Activated CD4-positive, CD25-positive, alpha-beta regulatory T cell (primary cell): ENCODE measurements around the gene DPEP2NB.
"Not testable (repeated sequence)": the region's sequence is repeated elsewhere in the genome, so short reads cannot be mapped to it uniquely, and the experiment has no call there.

Experiments used
- DNase-seq, 4 experiments: peaks; one replicate each; lab custom pipeline; 2025; lab: John Stamatoyannopoulos, UW

Gene DPEP2NB

DNA sequence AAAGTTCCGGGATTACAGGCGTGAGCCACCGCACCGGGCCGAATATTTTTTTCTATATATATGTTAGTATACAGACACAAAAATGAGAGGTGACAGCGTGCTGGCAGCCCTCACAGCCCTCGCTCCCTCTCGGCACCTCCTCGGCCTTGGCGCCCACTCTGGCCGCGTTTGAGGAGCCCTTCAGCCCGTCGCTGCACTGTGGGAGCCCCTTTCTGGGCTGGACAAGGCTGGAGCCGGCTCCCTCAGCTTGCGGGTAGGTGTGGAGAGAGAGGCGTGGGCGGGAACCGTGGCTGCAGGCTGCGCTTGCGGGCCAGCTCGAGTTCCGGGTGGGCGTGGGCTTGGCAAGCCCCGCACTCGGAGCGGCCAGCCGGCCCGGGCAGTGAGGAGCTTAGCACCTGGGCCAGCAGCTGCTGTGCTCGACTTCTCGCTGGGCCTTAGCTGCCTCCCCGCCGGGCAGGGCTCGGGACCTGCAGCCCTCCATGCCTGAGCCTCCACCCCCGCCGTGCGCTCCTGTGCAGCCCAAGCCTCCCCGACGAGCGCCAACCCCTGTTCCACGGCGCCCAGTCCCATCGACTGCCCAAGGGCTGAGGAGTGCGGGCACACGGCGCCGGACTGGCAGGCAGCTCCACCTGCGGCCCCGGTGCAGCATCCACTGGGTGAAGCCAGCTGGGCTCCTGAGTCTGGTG lies 33.6 kb downstream of the DPEP2NB start:
- DNase-seq: no peak

DNA sequence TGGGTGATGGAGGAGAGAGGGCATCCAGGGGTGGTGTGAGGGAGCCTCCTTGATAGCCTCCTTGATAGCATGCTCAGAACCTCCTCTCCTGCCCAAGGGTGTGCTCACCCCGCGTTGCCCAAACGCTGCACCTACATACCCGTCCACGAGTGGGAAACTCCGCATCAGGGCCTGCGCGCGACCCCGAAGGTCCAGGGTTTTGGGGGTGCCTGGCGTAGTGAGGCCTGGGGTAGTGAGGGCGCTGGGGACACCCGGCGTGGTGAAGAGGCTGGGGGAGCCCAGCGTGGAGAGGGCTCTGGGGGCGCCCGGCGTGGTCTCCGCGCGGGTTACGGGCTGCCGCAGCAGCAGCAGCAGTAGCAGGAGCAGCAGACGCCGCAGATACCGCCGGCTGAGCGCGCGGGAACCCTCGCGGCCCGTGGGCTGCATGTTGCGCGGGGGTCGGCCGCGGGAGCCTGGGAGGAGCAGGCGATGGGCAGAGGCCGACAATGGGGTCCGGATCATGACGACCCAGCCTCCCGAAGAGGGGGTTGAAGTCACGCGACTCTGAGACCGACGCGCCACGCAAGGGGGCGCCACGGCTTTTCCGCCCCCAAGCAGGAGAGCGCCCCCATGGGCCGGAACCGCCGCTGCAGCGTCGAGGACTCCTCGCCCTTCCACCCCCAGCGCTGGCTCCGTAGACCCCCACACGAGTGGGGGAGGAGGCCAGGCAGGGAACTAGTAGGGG lies 35.6 kb downstream of the DPEP2NB start, which contains the start of gene DPEP3:
Gene DPEP3, minus strand, starts transcription at position 545 of the 724 bp plus-strand sequence. Its CDS starts 119 bp downstream, at position 426.
- DNase-seq: no peak

DNA sequence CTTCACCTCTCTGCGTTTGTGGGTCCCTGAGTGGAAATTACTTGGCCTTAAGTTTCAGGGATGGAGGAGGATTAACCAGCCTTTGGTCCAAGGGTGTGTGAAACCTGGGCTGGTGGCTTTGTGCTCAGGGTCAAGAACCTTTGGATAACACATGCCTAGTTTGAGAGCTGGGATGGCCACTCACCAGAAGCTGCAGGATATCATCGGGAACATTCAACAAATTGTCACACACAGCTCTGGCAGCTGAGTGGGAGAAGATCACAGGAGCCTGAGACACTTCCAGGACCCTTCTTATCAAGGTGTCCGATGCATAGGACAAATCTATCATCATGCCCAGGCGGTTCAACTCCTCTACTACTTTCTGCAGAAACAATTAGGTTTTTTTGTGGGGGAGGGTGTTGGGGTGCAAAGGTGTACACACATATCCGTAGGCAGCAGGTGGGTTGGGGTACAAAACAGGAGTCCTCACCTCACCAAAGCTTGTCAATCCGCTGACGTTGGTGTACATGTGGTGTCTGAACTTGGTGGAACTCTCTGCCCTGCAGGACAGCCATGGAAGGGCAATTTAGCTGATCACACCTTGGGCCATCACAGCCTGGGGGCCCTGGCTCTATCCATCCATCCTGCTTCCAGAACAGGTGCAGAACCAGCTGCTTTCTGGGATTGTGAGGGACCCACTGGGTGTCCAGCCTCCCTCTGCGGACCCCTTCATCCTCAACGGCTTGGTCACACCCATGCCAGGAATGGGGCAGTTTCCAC lies 38.1 kb downstream of the DPEP2NB start:
- DNase-seq: no peak

DNA sequence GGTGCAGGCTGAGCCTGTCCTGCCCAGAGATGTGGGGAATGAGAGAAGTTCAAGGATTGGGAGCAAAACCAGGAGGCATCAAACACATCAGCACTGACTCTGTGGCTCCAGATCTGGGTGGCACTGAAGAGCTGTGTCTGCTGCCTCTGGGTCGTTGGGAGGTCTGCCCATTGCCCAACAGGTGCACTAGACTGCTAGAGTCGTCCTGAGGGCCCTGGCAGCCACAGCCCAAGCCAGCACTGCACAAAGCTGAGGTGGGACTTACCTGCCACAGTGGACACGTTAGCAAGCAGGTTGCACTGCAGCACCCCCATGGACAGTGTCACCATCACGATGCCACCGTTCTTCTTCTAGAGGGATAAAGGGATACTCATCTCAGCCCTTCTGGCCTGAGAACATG lies 38.7 kb downstream of the DPEP2NB start:
- no peak for DNase-seq

- DNase-seq: no peak
Measured at GRCh38 chr16:67976205-67976604, 39.5 kb downstream of the DPEP2NB start.

DNA sequence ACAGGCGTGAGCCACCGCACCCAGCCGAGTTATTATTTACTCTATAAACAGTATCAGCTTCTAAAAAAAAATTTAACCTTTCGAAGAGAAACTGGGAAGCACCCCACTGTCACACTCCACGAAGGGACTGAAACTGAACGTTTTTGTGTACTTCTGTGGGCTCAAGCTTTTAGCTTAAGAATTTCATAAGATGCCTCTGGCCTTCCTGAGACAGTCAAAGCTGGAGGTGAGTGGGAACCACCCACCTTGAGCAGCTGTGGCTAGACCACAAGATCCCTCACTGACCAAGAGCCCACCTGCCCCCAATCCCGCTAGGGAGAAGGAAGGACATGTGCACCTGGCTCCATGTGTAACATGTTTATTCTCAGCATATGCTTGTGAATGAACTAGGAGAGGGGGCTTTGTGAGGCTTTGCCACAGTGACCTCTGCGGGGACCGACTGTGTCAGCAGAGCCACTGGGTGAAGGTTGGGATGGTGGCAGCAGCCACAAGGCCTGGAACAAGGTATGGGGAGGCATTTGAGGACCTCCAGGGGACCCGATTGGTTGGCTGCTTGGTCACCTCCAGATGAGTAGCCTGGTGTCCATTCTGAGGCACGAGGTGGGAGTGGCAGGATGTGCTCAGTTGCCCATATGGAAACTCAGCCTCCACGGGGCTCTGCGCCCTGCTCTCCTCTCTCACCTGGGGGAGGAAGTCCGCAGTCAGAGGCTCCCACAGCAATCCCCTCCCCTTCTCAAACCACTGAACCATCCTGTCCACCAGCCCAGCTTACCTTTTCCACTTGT lies 40.2 kb downstream of the DPEP2NB start:
- no peak for DNase-seq

GRCh38 chr16:67972285-67972684 lies 43.4 kb downstream of the DPEP2NB start:
- not testable (repeated sequence) for DNase-seq

DNA sequence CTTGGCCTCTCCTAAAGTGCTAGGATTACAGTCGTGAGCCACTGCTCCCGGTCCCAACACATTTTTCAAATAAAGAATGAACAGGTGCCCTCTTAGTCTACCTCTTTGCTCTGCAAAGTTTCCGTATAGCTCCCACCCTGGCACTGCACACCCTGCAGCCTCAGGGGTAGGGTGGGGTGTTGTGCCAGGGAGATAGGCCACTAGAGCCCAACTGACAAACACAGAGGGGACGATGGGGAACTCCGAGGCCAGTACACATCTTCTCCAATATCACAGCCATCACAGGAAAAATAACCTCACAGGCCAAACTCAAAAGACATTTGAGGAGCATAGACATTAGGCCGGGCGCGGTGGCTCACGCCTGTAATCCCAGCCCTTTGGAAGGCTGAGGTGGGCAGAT lies 44.6 kb downstream of the DPEP2NB start:
- DNase-seq: no peak

- DNase-seq: no peak
Measured at GRCh38 chr16:67969254-67970039, 46.3 kb downstream of the DPEP2NB start.

DNA sequence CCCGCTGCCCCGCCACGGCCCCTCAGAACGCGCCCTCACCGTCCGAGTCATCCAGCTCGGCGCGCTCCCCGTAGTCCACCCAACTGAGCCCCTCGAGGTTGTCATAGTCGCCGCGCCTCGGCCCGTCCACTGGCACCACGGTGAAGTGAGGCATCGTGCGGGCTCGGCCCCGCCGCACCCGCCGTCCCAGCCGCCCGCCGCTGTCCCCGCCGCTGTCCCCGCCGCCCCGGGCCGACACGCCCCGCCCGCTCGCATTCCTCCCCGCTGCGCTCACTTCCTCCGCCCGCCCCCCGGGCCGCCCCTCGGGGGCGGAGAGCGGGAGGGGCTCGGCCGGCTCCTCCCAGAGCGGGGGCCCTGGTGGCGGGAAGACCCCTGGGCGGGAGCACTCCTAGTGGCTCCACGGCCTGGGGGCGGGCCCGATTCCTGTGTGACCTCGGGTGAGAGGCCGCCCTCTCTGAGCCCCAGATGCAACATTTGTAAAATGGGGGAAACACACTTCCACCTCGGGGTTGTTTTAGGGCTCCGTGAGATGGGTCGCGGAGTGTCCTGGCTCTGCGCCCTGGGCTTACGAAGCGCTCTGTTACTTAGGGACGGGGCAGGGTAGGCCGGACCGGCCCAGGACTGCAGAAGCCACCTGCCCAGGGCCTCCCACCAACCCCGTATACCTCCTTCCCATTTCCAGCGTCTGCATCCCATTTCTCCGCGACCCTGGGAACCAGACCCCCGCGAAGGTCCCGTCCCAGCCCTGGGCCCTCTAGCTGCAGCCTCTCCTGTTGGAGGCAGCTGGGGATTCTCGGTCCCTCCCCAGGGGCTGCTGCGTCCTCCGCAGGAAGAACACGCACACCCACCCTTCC lies 47.1 kb downstream of the DPEP2NB start, which contains the start of gene SLC12A4:
Gene SLC12A4, minus strand, starts transcription at position 238 of the 854 bp plus-strand sequence. Its CDS starts 84 bp downstream, at position 154.
- peak; percentile 58 to 70 (median 64) for DNase-seq

GRCh38 chr16:67967958-67968399 lies 47.7 kb downstream of the DPEP2NB start:
- DNase-seq: no peak

DNA sequence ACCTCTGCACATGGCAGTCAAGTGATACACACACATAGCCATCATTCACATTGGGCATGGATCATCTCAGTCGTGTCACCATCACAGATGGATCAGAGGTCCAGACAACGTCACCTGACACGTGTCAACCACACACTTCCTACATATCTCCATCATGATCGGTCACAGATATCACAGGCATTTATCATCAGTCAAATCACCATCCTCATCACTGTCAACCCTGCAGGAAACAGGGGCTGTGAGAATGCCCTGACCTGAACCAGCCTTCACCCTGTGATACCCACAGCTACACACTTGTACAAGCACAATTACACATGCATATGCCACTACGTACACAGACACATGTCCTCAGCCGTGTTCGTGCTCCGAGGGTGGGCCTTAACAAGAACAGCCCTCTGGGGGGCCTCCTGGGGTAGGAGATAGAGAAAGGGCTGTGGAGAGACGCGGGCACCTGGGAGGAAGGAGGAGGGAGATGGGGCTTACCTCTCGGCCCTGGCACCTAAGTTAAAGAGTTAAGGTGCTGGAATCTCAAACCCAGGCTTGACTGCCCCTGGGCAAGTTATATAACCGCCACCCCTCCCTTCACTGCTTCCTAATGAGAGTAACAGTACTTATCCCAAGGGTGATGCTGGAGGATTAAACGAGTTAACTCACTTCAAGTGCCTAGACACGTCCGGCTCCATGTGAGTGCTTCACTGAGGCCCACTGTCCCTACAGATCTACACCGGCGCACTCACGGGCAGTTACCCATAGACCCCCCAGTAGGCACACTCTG lies 48.3 kb downstream of the DPEP2NB start:
- no peak for DNase-seq

DNA sequence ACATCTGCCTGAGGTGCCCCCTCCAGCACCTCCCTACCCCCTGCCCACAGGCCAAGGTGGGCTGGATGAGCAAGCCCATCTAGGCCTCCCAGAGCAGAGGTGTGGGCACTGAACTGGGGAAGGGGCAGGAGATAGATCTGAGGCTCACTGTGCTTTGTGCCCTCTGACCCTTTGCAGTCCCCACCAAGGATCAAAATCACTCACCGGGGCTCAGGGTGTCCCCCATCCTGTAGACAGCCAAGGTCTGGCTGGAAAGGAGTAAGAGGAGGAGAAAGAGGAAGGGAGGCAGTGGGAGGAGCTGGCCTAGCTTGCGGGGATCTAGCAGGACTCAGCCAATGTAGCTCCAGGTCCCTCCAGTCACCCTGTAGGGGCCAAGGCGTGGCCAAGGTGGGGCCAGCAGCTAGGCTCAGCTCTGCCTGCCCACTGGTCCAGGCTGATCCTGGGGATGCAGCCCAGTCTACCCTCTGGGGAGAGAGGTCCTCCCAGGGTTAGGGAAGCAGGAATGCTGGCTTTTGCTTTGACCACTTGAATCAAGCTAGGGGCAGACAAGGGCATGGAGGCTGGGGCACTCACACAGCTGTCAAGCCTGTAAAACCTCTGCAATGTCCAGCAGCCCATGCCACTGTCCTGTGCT lies 49.0 kb downstream of the DPEP2NB start:
- DNase-seq: no peak

DNA sequence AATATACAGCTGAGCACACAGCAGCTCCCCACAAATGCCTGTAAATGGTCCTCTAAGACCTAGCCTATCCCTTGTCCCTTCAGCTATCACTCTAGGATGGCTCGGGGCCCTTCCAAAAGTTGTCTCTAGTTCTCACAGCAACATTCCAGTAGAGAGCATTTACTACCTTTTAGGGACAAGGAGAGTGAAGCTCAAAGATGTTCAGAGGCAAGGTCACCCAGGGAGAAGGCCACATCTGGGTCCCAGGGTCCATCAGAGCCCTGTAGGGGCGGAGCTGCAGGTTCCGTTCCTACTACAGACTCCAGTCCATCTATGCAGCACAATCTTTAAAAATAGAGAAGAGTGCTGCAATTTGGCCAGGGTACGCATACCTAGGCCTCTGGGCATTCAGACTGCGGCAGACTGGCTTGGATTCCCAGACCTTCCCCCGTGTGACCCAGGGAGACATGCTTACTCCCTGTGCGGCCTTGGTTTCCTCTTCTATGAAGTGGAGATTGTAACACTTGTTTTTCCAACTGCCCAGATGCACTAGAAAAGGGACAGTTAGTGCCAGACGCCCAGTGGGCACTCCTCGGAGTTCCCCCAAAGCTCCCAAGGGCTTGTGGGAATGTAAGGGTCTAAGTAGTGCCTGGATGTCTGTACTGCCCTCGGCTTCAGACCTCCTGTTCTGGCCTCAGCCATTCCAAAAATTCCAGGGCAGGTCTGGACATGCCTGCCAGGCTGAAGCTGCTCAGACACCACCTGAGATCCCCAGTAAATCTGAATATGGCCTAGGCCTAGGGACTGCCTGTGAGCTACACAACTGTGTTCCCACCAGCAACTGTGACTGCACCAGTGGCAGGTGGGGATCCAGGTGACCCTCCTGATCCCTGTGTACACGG lies 49.8 kb downstream of the DPEP2NB start:
- no peak for DNase-seq

DNA sequence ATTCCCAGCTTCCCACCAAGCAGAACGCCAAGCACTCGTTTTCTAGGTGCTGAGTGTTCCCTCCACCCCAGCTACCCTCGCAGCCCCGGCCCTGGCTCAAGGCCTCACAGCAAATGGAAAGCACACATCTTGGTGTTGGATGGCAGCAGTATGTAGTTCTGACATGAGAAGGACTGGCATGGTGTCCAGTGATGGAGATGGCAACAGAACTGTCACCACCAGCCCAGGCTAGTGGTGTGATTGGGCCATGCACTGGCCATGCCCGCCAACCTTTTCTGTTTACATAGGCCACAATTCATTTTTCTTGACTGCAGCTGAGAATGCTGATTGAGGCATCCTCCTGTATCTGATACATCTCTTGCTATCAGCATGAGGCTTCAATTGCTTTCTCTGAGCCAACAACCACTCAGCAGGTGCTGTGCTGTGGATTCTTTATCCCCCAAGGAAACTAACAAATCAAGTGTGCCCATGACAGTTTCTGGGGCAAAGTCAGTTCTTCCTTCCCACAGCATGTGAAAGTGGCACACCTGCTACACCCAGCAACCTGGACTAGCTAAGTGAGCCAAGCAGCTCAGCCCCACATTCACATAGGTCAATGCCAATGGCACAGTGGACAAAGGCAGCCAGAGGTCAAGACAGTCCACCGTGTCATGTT lies 51.1 kb downstream of the DPEP2NB start:
- no peak for DNase-seq

GRCh38 chr16:67963662-67964321 lies 51.9 kb downstream of the DPEP2NB start:
- no peak for DNase-seq
